H9 (cell line): ENCODE data around the gene CYP19A1. TPM values are rescaled to one million over a fixed set of nuclear protein-coding genes. Genes with fewer than 3 reads are reported as not detected.

Experiments
- DNase-seq: peaks from one replicate; pipeline ENCODE4 v3.0.0-alpha.2; 2017
- H2AFZ ChIP-seq: one replicate; pipeline ENCODE4 v1.6.1; 2013; ENCODE audit warnings: mild to moderate bottlenecking, low read length, control low read depth, moderate library complexity
- H2AK5ac ChIP-seq: 2 replicates; pipeline ENCODE4 v1.6.1; 2013; ENCODE audit warnings: low read length, control low read depth, mixed read lengths; ENCODE audit not compliant: insufficient read length
- H2BK120ac ChIP-seq: one replicate; pipeline ENCODE4 v1.6.1; 2013; ENCODE audit warnings: low read depth, mild to moderate bottlenecking, low read length, control low read depth, inconsistent platforms; ENCODE audit not compliant: poor library complexity, severe bottlenecking
- H2BK12ac ChIP-seq: 2 replicates; pipeline ENCODE4 v1.6.1; 2013; ENCODE audit warnings: low read length, control low read depth, mixed read lengths, low read depth; ENCODE audit not compliant: insufficient read length
- H2BK15ac ChIP-seq: 2 replicates; pipeline ENCODE4 v1.6.1; 2013; ENCODE audit warnings: low read depth, low read length, control low read depth
- H2BK20ac ChIP-seq: one replicate; pipeline ENCODE4 v1.6.1; 2013; ENCODE audit warnings: low read depth, mild to moderate bottlenecking, low read length, control low read depth, inconsistent platforms; ENCODE audit not compliant: poor library complexity, severe bottlenecking
- H2BK5ac ChIP-seq: 2 replicates; pipeline ENCODE4 v1.6.1; 2013; ENCODE audit warnings: low read length, control low read depth, mixed read lengths; ENCODE audit not compliant: insufficient read length
- H3K14ac ChIP-seq: 2 replicates; pipeline ENCODE4 v1.6.1; 2013; ENCODE audit warnings: low read length, control low read depth; ENCODE audit not compliant: insufficient read depth
- H3K18ac ChIP-seq: 2 replicates; pipeline ENCODE4 v1.6.1; 2013; ENCODE audit warnings: low read depth, mild to moderate bottlenecking, mixed read lengths, low read length, control low read depth; ENCODE audit not compliant: insufficient read length
- H3K23ac ChIP-seq: 2 replicates; pipeline ENCODE4 v1.6.1; 2013; ENCODE audit warnings: low read length, control low read depth, mixed read lengths, low read depth; ENCODE audit not compliant: insufficient read length
- H3K23me2 ChIP-seq: 2 replicates; pipeline ENCODE4 v1.6.1; 2013; ENCODE audit warnings: low read depth, mild to moderate bottlenecking, mixed read lengths, low read length, control low read depth; ENCODE audit not compliant: insufficient read length, poor library complexity, severe bottlenecking
- H3K27ac ChIP-seq: 2 replicates; pipeline ENCODE4 v1.5.1; 2013; ENCODE audit warnings: low read length, control low read depth, mixed read lengths, low read depth; ENCODE audit not compliant: insufficient read length
- H3K27me3 ChIP-seq: 2 replicates; pipeline ENCODE4 v1.6.1; 2013; ENCODE audit warnings: low read length, control low read depth, inconsistent platforms; ENCODE audit not compliant: insufficient read depth
- H3K4ac ChIP-seq: 2 replicates; pipeline ENCODE4 v1.6.1; 2013; ENCODE audit warnings: low read depth, mild to moderate bottlenecking, control low read depth, inconsistent platforms, low read length, moderate library complexity
- H3K4me1 ChIP-seq: 2 replicates; pipeline ENCODE4 v1.6.1; 2013; ENCODE audit warnings: low read length, control low read depth, inconsistent platforms; ENCODE audit not compliant: insufficient read depth
- H3K4me2 ChIP-seq: 2 replicates; pipeline ENCODE4 v1.6.1; 2013; ENCODE audit warnings: low read length, control low read depth, mixed read lengths; ENCODE audit not compliant: insufficient read length, insufficient read depth
- H3K56ac ChIP-seq: 2 replicates; pipeline ENCODE4 v1.6.1; 2013; ENCODE audit warnings: low read depth, mild to moderate bottlenecking, mixed read lengths, low read length, control low read depth; ENCODE audit not compliant: insufficient read length
- H3K79me1 ChIP-seq: 2 replicates; pipeline ENCODE4 v1.6.1; 2013; ENCODE audit warnings: low read depth, mild to moderate bottlenecking, moderate library complexity, low read length, control low read depth, inconsistent platforms; ENCODE audit not compliant: insufficient read depth, poor library complexity, severe bottlenecking
- H3K79me2 ChIP-seq: 2 replicates; pipeline ENCODE4 v1.6.1; 2013; ENCODE audit warnings: low read length, control low read depth, inconsistent platforms; ENCODE audit not compliant: insufficient read depth
- H3K9ac ChIP-seq: 2 replicates; pipeline ENCODE4 v1.6.1; 2013; ENCODE audit warnings: low read length, control low read depth, mixed read lengths; ENCODE audit not compliant: insufficient read length; ENCODE audit errors: extremely low read depth
- H3K9me3 ChIP-seq: one replicate; pipeline ENCODE4 v1.6.1; 2013; ENCODE audit warnings: low read depth, low read length, inconsistent platforms; ENCODE audit not compliant: control insufficient read depth
- H3T11ph ChIP-seq: one replicate; pipeline ENCODE4 v1.6.1; 2013; ENCODE audit warnings: mild to moderate bottlenecking, low read length, control low read depth, inconsistent platforms
- H4K20me1 ChIP-seq: one replicate; pipeline ENCODE4 v1.6.1; 2013; ENCODE audit not compliant: control insufficient read depth, insufficient read length, insufficient read depth
- H4K5ac ChIP-seq: 2 replicates; pipeline ENCODE4 v1.6.1; 2013; ENCODE audit warnings: low read depth, mild to moderate bottlenecking, mixed read lengths, low read length, control low read depth; ENCODE audit not compliant: insufficient read length
- H4K8ac ChIP-seq: replicated peaks from 2 replicates; pipeline ENCODE4 v1.6.1; 2013; ENCODE audit warnings: low read length, control low read depth, mixed read lengths, low read depth; ENCODE audit not compliant: insufficient read length
- H4K91ac ChIP-seq: 2 replicates; pipeline ENCODE4 v1.6.1; 2013; ENCODE audit warnings: low read depth, mild to moderate bottlenecking, moderate library complexity, mixed read lengths, low read length, control low read depth; ENCODE audit not compliant: insufficient read length
- H3K27ac Mint-ChIP-seq, 3 experiments: 2 replicates in 2 of 3; 3 replicates in 1 of 3; pipeline ENCODE4 v1.8.0; 2020 to 2021; ENCODE audit warnings: mixed read lengths in 3 of 3, mild to moderate bottlenecking in 1 of 3, moderate library complexity in 1 of 3
- H3K27me3 Mint-ChIP-seq: 2 replicates; pipeline ENCODE4 v1.8.0; 2021; ENCODE audit warnings: low read depth, mild to moderate bottlenecking, moderate library complexity, mixed read lengths
- H3K36me3 Mint-ChIP-seq, 3 experiments: 2 replicates in 2 of 3; 3 replicates in 1 of 3; pipeline ENCODE4 v1.8.0; 2020 to 2021; ENCODE audit warnings: low read depth in 3 of 3, mixed read lengths in 3 of 3; ENCODE audit not compliant: insufficient read depth in 1 of 3
- H3K4me1 Mint-ChIP-seq, 2 experiments: 2 replicates each; pipeline ENCODE4 v1.8.0; 2020; ENCODE audit warnings: mixed read lengths in 2 of 2
- H3K4me3 Mint-ChIP-seq, 2 experiments: 2 replicates in 1 of 2; 3 replicates in 1 of 2; pipeline ENCODE4 v1.8.0; 2020 to 2021; ENCODE audit warnings: mild to moderate bottlenecking in 2 of 2, mixed read lengths in 2 of 2, moderate library complexity in 1 of 2
- H3K9me3 Mint-ChIP-seq, 2 experiments: 2 replicates in 1 of 2; 3 replicates in 1 of 2; pipeline ENCODE4 v1.8.0; 2020; ENCODE audit warnings: mild to moderate bottlenecking in 2 of 2, mixed read lengths in 2 of 2, moderate library complexity in 1 of 2
- CTCF ChIP-seq: fragments of 200-600 bp; sonication (generic); conservative IDR thresholded peaks from 3 replicates; pipeline ENCODE4 v1.8.0; 2021; ENCODE audit warnings: antibody characterized with exemption, mild to moderate bottlenecking
- WGBS: extraction: QIAGEN DNeasy Blood & Tissue Kit; methylation state at CpG from one replicate; pipeline ENCODE4 v1.1.7; 2013; ENCODE audit warnings: missing lambda C conversion rate, low lambda C conversion rate, mixed read lengths; ENCODE audit not compliant: insufficient read length; ENCODE audit errors: extremely low coverage; 5-methylcytosine and 5-hydroxymethylcytosine counted together
- total RNA-seq: library from RNA; stranded (reverse); gene quantifications from 2 replicates; pipeline ENCODE4 v1.2.1, GENCODE V29; 2021

The CYP19A1 gene
- total RNA-seq, 1 experiment from 2014 or later = not detected

DNA sequence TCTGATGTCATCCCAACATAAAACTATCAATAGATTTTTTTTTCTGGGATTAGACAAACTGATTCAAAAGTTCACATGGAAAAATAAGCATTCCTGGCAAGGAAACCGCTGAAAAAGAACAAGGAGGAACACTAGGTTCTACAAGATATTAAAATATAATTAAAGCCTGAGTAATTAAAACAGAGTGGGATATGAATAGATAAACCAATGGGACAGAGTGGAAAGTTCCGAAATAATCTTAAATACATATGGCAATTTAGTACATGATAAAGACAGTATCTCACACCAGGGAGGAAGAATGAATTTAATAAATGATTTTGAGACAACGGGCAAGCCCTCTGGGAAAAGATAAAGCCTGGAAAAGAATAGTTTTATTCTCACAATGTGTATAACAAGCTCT is 7.7 kb upstream of the CYP19A1 start:
- no peak overlapping the region for H2AFZ ChIP-seq
- Mint-ChIP-seq H3K27me3 (peaks cover 41% of the 10 kb centered on the region), H3K36me3 (no peaks in the 10 kb centered on the region), H3K27ac (no peak overlapping the region), H3K4me3 (no peak overlapping the region), H3K4me1 (peaks cover 5% of the 10 kb centered on the region in 2 experiments; a peak in 3 of 4 replicates), H3K9me3 (peaks cover 0 to 3% of the 10 kb centered on the region in 2 experiments; a peak in 1 of 5 replicates)
- no peaks in the 10 kb centered on the region for H3K4me1 ChIP-seq
- WGBS = no CpG with 5 or more reads among the region's 3 CpGs
- no peak overlapping the region for H3K9ac ChIP-seq
- H3K14ac ChIP-seq = no peak overlapping the region
- H2BK12ac ChIP-seq = no peak overlapping the region
- H3K18ac ChIP-seq = no peak overlapping the region
- no peak overlapping the region for H3T11ph ChIP-seq
- peaks cover 8% of the 10 kb centered on the region for H3K23me2 ChIP-seq
- no peak overlapping the region for H3K27ac ChIP-seq
- no peak overlapping the region for H4K5ac ChIP-seq
- no peaks in the 10 kb centered on the region for H3K79me2 ChIP-seq
- no peaks in the 10 kb centered on the region for H3K79me1 ChIP-seq
- no peak for TF ChIP-seq CTCF
- H2BK5ac ChIP-seq = no peak overlapping the region
- no peak for DNase-seq
- no peak overlapping the region for H4K8ac ChIP-seq
- no peak overlapping the region for H2BK120ac ChIP-seq
- H3K4ac ChIP-seq = no peak overlapping the region
- H4K20me1 ChIP-seq = no peaks in the 10 kb centered on the region
- H2BK20ac ChIP-seq = no peak overlapping the region
- no peaks in the 10 kb centered on the region for H3K9me3 ChIP-seq
- no peak overlapping the region for H3K4me2 ChIP-seq
- H3K27me3 ChIP-seq = peaks cover 13% of the 10 kb centered on the region; the same call in 1 of the 2 replicates
- H3K23ac ChIP-seq = no peak overlapping the region
- H2AK5ac ChIP-seq = no peak overlapping the region
- H4K91ac ChIP-seq = no peak overlapping the region
- no peak overlapping the region for H3K56ac ChIP-seq
- no peak overlapping the region for H2BK15ac ChIP-seq
